Transverse colon (tissue), 4 donors: ENCODE data around the gene SNTG2. TPM values are rescaled to one million over a fixed set of nuclear protein-coding genes. Genes with fewer than 3 reads are reported as not detected.

Experiments
- DNase-seq: peaks from one replicate; pipeline ENCODE4 v3.0.0-alpha.2; 2019
- H3K27ac ChIP-seq, 4 donors: fragments of 200-600 bp; sonication (generic); 2 replicates each; pipeline ENCODE4 v1.5.1; 2016 to 2018; ENCODE audit warnings: inconsistent platforms in 4 of 4
- H3K27me3 ChIP-seq: fragments of 200-600 bp; sonication (generic); 2 replicates; pipeline ENCODE4 v1.5.1; 2017; ENCODE audit warnings: inconsistent platforms
- H3K36me3 ChIP-seq, 4 donors: fragments of 200-600 bp; sonication (generic); 2 replicates each; pipeline ENCODE4 v1.5.1; 2017 to 2019; ENCODE audit warnings: inconsistent platforms in 4 of 4
- H3K4me1 ChIP-seq, 4 donors: fragments of 200-600 bp; sonication (generic); 2 replicates each; pipeline ENCODE4 v1.5.1; 2017 to 2020; ENCODE audit warnings: inconsistent platforms in 4 of 4
- H3K4me3 ChIP-seq, 4 donors: fragments of 200-600 bp; sonication (generic); 1 replicate in 1 of 4; 2 replicates in 3 of 4; pipeline versions ENCODE4 v1.5.1 to v1.6.1; 2017 to 2019; ENCODE audit warnings: inconsistent platforms in 4 of 4
- H3K9me3 ChIP-seq, 2 donors: fragments of 200-600 bp; sonication (generic); 2 replicates each; pipeline ENCODE4 v1.5.1; 2017 to 2019; ENCODE audit warnings: inconsistent platforms in 2 of 2
- EP300 ChIP-seq: sonication (generic); formaldehyde crosslinking; IDR thresholded peaks from one replicate; pipeline ENCODE4 v1.6.1; 2017; ENCODE audit warnings: antibody characterized with exemption, low read depth
- POLR2A ChIP-seq: fragments of 450-650 bp; IDR thresholded peaks from one replicate; pipeline ENCODE4 v1.6.1; 2016; ENCODE audit warnings: antibody characterized with exemption, mild to moderate bottlenecking, moderate library complexity
- POLR2AphosphoS5 ChIP-seq, 3 donors: sonication (generic); formaldehyde crosslinking; IDR thresholded peaks; one replicate each; pipeline ENCODE4 v1.6.1; 2016; ENCODE audit warnings: antibody characterized with exemption in 3 of 3
- WGBS, 2 donors: methylation state at CpG; one replicate each; pipeline ENCODE4 v1.1.5; 2018; ENCODE audit warnings: low coverage in 1 of 2; 5-methylcytosine and 5-hydroxymethylcytosine counted together
- in situ Hi-C, 4 donors: fragments of 200-750 bp; cut with MboI; loops; one replicate each; pipeline versions ENCODE4 v1.15.0 to v1.15.1; 2017; ENCODE audit warnings: low sequenced_read_pairs in 3 of 4, low pct_ligation_motif_present in 1 of 4, low pct_unique_long_range_greater_than_20kb in 1 of 4
- intact Hi-C: fragments of 100-400 bp; cut with DNase I; formaldehyde crosslinking; loops from one replicate; pipeline ENCODE4 v1.15.1; 2023; ENCODE audit warnings: low total_unique reads
- total RNA-seq, 4 donors: library from RNA; depleted of rRNA; stranded (reverse); fragments of >200 nt; gene quantifications; one replicate each; pipeline ENCODE4 v1.1.0, GENCODE V29; 2016
- TF ChIP-seq, protein P1 (sequence below), 5 experiments: fragments of 200-600 bp in 3 of 5; fragments of 450-650 bp in 2 of 5; sonication (generic) in 3 of 5; IDR thresholded peaks; 1 replicate in 2 of 5; 2 replicates in 3 of 5; pipeline ENCODE4 v1.5.1; 2016 to 2017; ENCODE audit warnings: antibody characterized with exemption in 5 of 5, inconsistent platforms in 3 of 5, mild to moderate bottlenecking in 2 of 5, moderate library complexity in 1 of 5

Gene SNTG2
- total RNA-seq, 4 donors from 2014 or later = 0.55 to 4.9 (median 1.5) TPM

DNA sequence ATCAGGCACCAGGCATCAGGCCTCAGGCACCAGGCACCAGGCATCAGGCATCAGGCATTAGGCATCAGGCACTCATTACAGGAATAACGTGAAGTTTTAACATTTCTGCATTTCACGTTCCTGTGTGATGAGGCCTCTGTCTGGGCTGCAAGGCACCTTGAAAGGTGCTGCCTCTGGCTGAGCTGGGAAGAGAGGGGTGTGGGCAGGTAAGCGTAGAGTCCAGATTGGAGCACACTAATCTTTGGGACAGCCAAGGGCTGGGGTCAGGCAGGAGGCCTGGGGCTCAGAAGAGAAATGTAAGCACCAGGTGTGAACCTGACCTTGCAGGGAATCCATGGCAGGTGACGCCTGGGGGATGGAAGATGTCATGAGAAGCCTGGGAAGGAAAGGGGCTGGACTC, 25.3 kb upstream of the SNTG2 start:
- WGBS, 2 donors = 70 to 76% methylated on average over 4 of the region's 4 CpGs
- no peak overlapping the region for H3K27ac ChIP-seq
- TF ChIP-seq POLR2AphosphoS5 (IDR thresholded peaks at IDR 0.05) = no peak
- TF ChIP-seq, protein P1, sequence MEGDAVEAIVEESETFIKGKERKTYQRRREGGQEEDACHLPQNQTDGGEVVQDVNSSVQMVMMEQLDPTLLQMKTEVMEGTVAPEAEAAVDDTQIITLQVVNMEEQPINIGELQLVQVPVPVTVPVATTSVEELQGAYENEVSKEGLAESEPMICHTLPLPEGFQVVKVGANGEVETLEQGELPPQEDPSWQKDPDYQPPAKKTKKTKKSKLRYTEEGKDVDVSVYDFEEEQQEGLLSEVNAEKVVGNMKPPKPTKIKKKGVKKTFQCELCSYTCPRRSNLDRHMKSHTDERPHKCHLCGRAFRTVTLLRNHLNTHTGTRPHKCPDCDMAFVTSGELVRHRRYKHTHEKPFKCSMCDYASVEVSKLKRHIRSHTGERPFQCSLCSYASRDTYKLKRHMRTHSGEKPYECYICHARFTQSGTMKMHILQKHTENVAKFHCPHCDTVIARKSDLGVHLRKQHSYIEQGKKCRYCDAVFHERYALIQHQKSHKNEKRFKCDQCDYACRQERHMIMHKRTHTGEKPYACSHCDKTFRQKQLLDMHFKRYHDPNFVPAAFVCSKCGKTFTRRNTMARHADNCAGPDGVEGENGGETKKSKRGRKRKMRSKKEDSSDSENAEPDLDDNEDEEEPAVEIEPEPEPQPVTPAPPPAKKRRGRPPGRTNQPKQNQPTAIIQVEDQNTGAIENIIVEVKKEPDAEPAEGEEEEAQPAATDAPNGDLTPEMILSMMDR (IDR thresholded peaks at IDR 0.05) = no peak
- TF ChIP-seq EP300 = no peak
- TF ChIP-seq POLR2A = no peak
- no peaks in the 10 kb centered on the region for H3K9me3 ChIP-seq
- in situ Hi-C loops = no loop called here
- H3K4me1 ChIP-seq = peaks cover 0 to 10% (median 2%) of the 10 kb centered on the region in 4 donors
- H3K36me3 ChIP-seq = no peaks in the 10 kb centered on the region
- intact Hi-C loops = no loop called here
- H3K27me3 ChIP-seq = no peaks in the 10 kb centered on the region
- DNase-seq = no peak
- no peak overlapping the region for H3K4me3 ChIP-seq

GRCh38 chr2:925711-926110, 24.9 kb upstream of the SNTG2 start:
- no peak for DNase-seq
- Histone ChIP-seq H3K27ac (no peak overlapping the region), H3K4me1 (peaks cover 0 to 14% (median 3%) of the 10 kb centered on the region in 4 donors), H3K36me3 (no peaks in the 10 kb centered on the region), H3K27me3 (no peaks in the 10 kb centered on the region), H3K9me3 (no peaks in the 10 kb centered on the region), H3K4me3 (no peak overlapping the region)
- in situ Hi-C loops = no loop called here
- TF ChIP-seq POLR2A = no peak
- no peak for TF ChIP-seq POLR2AphosphoS5 (IDR thresholded peaks at IDR 0.05)
- TF ChIP-seq EP300 = no peak
- TF ChIP-seq, protein P1 (IDR thresholded peaks at IDR 0.05) = no peak
- 70 to 79% methylated on average over 4 to 8 of the region's 8 CpGs for WGBS, 2 donors
- intact Hi-C loops = no loop called here

DNA sequence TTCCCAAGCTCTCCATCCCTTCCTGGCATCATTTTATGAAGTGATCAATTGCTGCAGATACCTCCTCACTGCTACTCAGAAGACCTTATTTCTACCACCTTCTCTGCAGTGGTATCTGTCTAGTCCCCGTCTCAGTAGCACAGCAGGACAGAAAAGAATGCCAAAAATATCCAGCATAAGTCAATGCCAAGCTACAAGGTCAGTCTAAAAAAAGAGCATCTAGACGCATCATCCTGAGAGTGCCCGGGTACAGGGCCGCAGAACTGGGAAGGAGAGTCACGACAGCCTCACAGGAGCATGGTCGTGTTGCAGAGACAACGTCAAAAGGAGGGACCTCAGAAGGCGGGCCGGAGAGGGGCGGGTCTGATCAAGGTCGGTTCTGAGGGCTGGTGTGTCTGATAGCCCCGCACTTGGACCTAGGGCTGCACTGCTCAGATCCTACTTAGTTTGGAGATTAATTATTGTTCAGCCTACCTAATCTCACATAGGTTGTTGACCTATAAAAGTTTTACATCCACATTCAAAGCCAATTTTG, 24.3 kb upstream of the SNTG2 start:
- H3K4me1 ChIP-seq = peaks cover 0 to 18% (median 3%) of the 10 kb centered on the region in 4 donors
- TF ChIP-seq EP300 = no peak
- TF ChIP-seq POLR2AphosphoS5 (IDR thresholded peaks at IDR 0.05) = no peak
- no peak for TF ChIP-seq POLR2A
- TF ChIP-seq, protein P1 (IDR thresholded peaks at IDR 0.05) = no peak
- no peak overlapping the region for H3K27ac ChIP-seq
- no peak overlapping the region for H3K4me3 ChIP-seq
- in situ Hi-C loops (no loop called here), intact Hi-C loops (no loop called here)
- WGBS, 2 donors = 82 to 87% methylated on average over 8 to 12 of the region's 12 CpGs
- no peak for DNase-seq
- no peaks in the 10 kb centered on the region for H3K9me3 ChIP-seq
- no peaks in the 10 kb centered on the region for H3K27me3 ChIP-seq
- no peaks in the 10 kb centered on the region for H3K36me3 ChIP-seq

GRCh38 chr2:926896-927295, 23.8 kb upstream of the SNTG2 start:
- H3K27ac ChIP-seq = no peak overlapping the region
- TF ChIP-seq, protein P1 (IDR thresholded peaks at IDR 0.05) = no peak
- TF ChIP-seq POLR2AphosphoS5 (IDR thresholded peaks at IDR 0.05) = no peak
- no peak for TF ChIP-seq EP300
- TF ChIP-seq POLR2A = no peak
- H3K27me3 ChIP-seq = no peaks in the 10 kb centered on the region
- no peak overlapping the region for H3K4me3 ChIP-seq
- H3K9me3 ChIP-seq = no peaks in the 10 kb centered on the region
- 63 to 84% methylated on average over 3 to 9 of the region's 9 CpGs for WGBS, 2 donors
- in situ Hi-C loops = no loop called here
- peaks cover 0 to 19% (median 3%) of the 10 kb centered on the region in 4 donors for H3K4me1 ChIP-seq
- DNase-seq = no peak
- no peaks in the 10 kb centered on the region for H3K36me3 ChIP-seq
- intact Hi-C loops = no loop called here
